HG03025 (cell line): ENCODE data around the gene P2RX1.
"Not testable (repeated sequence)": the region's sequence is repeated elsewhere in the genome, so short reads cannot be mapped to it uniquely, and the experiment has no call there.

Experiments used
- ATAC-seq: cut with Tn5 transposase; IDR thresholded peaks from one replicate; pipeline ENCODE4 v1.9.1; 2021; ENCODE audit warnings: mild to moderate bottlenecking, moderate library complexity; ENCODE audit not compliant: unreplicated experiment, low FRiP score

P2RX1 gene

DNA sequence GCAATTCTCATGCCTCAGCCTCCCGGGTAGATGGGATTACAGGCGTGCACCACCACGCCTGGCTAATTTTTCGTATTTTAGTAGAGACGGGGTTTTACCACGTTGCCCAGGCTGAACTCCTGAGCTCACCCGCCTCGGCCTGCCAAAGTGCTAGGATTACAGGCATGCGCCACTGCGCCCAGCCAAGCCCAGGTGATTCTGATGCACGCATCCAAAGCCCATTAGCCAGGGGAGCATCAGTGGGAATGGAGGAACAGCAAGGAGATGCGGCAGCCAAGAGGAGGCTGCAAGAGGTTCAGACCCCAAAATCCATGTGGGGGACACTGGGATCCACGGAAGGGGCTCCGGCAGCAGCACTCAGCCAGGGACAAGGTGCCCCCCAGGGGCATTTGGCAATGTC is 35.9 kb upstream of the P2RX1 start:
- ATAC-seq = no peak

DNA sequence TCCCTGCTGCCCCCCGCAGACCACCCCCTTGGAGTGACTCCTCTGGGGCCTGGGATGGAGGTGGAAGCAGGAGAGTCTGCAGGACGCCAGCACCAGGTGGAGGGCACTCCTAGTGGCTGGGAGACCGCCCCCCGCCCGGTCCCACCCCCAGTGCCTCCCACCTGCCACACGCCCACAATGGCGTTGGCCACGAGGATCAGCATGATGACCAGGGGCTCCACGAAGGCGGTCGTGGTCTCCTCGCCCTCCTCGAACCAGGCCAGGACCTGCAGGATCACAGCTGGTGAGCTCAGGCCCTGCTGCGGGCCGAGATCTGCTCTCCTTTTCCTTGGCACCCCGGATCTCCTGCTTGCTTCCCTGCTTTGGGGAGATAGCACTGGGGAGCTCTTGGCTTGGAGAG is 35.2 kb upstream of the P2RX1 start:
- ATAC-seq = no peak

DNA sequence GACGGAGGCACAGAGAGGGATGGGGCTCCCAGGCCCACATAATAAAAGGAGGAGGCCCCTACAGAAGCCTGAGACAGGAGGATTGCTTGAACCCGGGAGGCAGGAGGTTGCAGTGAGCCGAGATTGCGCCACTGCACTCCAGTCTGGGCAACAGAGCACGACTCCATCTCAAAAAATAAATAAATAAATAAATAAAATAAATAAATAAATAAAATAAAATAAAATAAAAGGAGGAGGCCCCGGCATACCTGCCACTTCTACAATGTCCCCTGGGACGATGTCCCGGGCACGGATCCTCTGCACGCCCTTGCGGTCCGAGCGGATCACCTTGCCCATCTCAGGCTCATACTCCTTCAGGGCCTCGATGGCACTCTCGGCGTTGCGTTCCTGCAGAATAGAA is 34.7 kb upstream of the P2RX1 start:
- ATAC-seq = no peak

DNA sequence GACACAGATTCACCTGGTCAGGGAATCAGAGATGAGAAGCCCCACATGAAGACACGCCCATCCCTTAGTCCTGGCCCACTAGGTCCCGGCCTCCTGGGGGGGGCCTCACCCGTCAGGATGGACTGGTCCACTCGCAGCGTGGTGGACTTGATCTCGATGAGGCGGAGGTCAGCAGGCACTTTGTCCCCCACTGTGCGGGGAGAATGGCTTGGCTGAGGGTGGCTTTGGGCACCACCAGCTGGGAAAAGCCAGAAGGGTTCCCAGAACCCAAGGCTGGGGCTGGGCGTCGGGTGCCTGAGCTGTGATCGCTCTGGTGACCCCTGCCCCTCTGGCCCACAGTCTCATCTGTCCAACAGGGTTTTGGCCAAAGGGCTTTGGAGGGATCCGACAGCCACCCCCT is 34.3 kb upstream of the P2RX1 start:
- no peak for ATAC-seq

DNA sequence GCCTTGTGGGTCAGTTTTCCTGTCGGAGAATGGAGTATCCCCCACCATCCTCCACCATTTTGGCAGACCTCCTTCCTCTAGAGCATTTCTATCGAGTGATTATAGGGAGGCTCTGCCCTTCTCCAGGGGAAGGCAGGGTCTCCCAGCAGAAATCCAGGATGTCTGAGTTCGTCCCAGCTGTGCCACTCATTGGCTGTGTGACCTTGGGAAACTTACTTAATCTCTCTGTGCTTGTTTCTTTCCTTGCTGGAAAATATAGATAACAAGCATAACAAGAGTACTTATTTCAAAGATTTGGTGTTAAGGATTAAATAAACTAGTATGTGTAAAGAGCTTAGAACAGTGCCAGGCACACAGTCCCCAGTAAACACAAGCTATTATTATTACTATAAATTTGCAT is 33.2 kb upstream of the P2RX1 start:
- ATAC-seq = no peak

DNA sequence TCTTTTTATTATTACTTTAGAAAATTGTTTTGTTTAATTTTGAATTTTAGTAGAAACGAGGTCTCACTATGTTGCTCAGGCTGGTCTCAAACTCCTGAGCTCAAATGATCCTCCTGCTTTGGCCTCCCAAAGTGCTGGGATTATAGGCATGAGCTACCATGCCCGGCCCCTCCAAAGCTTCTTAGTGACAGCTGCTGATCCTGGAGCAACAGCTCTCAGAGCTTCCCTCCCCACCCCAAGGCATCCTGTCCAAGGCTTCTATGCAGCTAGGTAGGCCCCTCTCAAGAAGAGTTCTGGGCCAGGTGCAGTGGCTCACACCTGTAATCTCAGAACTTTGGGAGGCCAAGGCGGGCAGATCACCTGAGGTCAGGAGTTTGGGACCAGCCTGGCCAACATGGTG is 32.3 kb upstream of the P2RX1 start:
- ATAC-seq = not testable (repeated sequence)

DNA sequence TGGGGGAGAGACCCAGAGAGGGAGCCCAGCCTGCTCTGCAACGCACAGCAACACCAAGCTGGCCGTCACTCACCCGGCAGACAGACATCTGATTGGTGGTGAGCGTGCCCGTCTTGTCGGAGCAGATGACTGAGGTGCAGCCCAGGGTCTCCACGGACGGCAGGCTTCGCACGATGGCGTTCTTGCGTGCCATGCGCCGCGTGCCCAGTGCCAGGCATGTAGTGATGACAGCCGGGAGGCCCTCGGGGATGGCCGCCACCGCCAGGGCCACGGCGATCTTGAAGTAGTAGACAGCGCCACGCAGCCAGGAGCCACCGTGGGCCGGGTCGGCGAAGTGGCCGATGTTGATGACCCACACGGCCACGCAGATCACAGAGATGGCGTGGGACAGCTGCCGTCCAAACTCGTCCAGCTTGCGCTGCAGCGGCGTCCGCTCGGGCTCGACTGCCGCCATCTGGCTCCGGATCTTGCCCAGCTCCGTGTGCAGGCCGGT is 31.1 kb upstream of the P2RX1 start:
- ATAC-seq = no peak

DNA sequence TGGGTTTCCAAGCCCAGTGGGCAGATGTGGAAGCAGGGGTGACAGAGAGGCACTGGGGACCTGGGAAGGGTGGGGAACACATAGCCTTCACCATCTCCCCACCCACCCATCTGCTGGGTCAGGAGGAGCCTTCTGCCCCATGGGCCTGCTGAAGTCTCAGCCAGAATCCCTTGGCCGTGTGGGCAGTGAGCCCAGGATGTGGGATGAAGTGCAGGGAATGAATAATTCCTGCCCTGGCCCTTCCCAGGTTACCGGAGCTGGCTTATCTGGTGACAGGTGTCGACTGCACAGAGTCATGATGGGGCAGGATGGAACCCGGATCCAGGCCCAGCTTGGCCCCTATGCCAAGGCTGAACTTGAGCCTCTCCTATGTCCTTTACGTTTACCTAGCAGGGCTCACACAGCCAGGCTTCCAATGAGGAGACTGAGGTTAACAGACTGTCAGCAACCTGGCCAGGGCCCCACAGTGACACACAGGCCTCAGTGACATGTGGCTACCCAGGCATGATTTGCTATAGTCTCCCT is 30.5 kb upstream of the P2RX1 start:
- no peak for ATAC-seq

DNA sequence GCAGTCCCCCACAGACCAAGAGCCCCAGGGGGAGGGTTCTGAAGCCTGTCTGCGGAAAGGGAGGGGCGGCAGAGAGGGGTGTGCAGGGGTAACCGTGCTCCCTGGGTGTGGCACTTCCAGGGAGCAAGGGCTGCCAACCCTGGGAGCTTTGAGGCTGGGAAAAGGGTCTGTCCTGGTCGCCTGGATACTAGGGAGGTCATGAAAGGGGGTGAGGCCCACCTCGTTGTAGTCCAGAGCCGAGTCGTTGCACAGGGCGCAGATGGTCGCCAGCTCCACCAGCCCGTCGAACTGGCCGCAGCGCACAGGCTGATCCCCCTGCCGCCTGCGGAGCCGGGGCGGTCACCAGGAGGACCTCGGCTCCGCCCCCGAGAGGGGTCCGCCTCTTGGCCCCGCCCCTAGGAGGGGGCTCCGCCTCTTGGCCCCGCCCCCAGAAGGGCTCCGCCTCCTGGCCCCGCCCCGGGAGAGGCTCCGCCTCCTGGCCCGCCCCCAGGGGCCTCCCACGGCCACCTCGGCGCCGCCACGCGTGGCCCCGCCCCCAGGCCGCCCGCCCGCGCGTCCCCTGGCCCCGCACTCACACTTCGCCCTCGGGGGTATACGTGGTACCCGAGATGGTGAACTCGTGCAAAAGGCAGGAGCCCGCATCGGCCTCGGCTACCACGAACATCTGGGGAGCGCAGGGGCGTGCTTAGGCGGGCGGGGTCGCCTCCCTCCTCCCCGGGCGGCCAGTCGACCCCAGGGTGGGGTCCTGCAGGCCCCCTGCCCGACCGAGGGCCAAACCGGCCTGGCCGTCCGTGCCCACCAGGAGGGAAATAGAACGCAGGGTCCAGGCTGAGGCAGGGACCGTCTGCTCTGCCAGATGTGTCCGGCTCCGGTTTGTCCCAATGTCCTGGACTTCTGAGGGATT is 28.5 kb upstream of the P2RX1 start:
- no peak for ATAC-seq

DNA sequence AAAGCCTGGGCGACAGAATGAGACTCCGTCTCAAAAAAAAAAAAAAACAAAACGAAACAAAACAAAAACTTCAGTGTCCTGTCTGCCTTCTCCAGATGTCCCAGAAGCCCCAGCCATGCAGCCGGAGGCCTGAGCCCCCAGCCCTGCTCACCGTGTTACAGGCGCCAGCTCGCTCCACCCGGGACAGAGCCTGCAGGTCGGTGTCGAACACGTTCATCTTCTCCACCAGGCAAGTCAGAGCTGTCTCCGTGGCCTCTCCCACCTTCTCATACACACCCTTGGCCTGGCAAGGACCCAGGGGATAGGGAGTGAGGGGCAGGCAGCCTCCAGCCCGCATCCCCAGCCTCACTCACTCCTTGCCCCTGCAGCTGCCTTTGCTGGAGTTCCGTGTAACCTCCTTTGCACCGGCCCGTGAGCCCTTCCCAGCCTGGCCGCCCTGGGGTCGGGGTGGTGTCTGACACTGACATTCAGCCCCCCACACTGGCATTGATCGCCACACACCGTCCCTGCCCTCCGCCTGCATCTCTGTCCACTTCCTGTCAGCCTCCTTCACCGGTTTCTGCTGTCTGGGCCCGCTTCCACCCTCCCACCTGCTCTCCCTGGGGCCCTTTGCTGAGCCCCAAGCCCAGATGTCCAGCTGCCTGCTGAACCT is 27.1 kb upstream of the P2RX1 start:
- no peak for ATAC-seq

DNA sequence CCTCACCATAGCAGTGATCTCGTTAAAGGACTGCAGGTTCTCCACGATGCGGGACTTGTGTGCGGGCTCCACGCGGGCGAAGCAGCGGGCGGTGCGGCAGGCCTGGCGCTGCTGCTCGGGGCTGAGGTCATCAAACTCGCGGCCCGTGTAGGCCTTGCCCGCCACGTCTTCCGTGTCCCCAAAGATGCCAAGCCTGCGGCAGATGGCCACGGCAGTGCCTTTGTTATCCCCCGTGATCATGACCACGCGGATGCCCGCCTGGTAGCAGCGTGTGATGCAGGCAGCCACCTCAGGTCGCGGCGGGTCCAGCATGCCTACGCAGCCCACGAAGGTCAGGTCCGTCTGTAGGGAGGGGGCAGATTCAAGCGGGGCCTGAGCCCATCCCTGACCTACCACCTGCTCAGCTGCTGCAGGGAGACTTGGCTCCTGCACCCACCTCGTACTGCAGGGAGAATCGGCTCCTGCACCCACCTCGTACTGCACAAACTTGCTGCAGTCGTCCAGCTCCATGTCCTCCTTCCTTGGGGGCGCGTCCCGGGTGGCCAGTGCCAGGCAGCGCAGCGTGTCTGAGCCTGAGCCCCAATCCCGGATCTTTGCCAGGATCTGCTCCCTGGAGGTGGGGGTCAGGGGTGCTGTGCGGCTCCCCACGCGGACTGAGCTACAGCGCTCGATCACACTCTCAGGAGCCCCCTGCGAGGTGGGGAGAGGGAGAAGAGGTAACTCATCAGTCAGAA is 24.9 kb upstream of the P2RX1 start:
- ATAC-seq = no peak

DNA sequence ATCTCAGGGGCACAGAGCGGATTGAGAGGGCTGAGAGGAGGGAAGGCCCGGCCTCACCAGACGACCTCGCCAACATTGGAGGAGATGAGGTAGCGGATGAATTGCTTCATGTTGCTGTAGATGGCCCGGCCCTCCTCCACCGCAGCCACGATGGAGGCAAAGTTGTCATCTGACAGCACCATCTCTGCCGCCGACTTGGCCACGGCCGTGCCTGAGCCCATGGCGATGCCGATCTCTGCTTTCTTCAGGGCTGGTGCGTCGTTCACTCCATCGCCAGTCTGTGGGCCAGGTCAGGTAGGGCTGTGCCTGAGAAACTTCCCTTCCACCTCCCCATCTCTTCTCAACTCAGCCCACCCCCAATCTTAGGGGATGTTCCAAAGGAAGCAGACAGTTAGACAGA is 21.1 kb upstream of the P2RX1 start:
- ATAC-seq = no peak

DNA sequence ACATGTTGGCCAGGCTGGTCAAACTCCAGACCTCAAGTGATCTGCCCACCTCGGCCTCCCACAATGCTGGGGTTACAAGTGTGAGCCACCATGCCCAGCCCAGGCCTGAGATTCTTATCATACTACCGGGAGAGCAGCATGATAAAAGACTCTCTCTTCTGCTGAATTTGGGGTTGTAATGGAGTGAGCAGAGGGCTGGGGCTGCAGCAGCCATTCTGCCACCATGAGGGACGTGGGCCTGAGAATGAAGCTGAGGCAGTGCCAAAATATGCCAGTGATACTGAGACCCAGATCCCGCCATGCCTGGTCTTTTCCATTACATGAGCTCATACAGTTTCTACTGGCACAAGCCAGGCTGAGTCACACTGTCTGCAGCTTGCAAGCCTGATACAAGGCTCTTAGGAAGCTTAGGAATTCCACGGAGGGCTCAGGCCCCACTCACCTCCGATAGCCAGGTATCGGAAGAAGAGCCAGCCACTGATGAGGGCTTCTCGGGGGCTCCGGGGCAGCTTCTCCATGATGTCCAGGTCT is 19.6 kb upstream of the P2RX1 start:
- no peak for ATAC-seq

DNA sequence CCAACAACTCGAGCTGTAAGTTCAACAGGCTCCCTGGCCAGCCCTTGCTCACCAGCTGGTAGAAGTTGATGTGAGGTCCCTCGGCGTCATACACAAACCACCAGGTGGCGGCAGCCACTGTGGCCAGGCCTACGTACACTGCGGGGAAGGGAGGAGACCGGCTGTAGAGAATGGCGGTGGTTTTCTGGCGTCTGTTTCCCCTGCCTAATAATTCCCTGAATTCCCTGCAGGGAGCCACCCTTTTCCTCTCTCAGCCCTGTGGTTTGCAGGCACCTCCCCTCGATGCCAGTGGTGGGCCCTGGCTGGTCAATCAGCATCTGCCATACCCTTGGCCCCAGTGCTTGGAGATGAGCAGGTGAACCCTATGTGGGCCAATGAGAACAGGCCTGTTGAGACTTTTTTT is 18.9 kb upstream of the P2RX1 start:
- no peak for ATAC-seq

DNA sequence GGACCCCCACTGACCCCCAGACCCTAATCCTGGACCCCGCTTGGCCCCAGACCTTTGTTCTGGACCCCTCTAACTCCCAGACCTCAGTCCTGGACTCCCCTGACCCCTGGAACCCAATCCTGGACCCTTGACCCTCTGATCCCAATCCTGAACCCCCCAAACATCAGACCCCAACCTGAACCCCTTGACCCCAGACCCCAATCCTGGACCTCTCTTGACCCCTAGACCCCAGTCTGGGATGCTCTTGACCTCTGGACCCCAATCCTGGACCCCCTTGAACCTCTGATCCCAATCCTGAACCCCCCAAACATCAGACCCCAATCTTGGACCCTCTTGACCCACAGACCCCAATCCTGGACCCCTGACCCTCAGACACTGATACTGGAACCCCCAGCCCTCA is 13.5 kb upstream of the P2RX1 start:
- no peak for ATAC-seq

DNA sequence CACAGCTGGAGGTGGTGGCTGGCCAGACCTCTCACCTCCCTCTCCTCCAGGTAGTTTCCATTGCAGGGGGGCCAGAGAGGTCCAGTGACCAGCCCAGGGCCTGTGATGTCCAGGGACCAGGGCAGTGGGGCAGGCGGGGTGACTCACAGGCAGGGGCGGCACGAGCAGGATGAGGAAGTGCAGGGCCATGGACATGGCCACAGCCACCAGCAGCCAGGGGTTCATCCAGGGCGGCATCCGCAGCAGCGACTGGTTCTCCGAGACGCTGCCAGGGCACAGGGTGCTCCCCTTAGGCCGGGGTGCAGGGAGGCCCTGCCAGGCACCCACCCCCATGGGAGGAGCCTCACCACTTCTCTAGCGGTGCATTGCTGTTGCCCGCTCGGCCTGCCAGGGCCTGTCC is 12.9 kb upstream of the P2RX1 start:
- no peak for ATAC-seq

DNA sequence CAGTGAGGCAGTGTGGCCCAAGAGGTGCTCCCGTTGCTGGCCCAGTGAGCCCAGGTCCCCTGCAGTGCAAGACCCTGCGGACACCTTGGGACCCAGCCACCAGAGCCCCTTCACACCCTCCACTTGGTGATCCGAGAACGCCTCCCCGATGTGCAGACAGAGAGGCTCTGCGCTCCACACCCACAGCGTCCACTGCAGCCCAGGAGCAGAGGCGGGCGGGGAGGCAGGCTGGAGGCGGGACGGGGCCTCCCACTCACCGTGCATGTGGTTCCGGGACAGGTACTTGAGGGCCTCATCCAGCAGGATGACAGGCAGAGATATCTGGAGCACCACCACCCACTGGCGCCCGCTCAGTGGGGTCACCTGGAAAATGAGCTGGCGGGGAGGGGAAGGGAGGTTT is 12.1 kb upstream of the P2RX1 start:
- no peak for ATAC-seq

DNA sequence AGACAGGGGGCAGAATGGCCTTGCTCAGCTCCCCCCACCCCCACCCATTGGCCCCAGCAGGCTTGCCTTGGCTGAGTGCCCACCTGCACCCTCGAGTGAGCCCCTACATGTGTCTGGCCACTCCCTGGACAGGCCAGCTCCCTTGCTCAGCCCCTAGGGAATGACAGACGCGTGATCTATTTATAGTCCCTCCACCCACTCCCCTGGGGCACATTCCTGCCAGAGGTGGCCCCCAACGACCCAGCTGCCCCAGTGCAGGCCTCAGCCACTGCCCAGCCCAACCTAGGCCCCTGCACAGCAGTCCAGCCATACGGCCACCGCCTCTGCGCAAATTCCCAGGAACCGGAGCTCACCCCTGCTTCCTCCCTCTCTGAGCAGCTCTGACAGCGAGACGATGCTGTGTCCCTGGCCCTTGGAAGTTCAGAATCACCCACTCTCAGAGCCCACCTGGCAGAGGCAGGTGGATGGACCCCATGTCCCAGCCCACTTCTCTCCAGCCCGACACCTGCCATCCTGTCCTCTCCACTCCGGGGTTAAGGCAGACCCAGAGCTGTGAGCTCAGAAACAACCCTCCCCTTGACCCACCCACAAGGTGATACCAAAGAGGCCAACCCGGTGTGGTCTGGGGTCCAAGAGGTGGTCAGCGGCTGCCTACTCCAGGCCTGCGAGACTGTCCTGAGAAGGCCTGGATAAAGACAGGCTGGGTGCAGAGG is 11.5 kb upstream of the P2RX1 start:
- no peak for ATAC-seq

DNA sequence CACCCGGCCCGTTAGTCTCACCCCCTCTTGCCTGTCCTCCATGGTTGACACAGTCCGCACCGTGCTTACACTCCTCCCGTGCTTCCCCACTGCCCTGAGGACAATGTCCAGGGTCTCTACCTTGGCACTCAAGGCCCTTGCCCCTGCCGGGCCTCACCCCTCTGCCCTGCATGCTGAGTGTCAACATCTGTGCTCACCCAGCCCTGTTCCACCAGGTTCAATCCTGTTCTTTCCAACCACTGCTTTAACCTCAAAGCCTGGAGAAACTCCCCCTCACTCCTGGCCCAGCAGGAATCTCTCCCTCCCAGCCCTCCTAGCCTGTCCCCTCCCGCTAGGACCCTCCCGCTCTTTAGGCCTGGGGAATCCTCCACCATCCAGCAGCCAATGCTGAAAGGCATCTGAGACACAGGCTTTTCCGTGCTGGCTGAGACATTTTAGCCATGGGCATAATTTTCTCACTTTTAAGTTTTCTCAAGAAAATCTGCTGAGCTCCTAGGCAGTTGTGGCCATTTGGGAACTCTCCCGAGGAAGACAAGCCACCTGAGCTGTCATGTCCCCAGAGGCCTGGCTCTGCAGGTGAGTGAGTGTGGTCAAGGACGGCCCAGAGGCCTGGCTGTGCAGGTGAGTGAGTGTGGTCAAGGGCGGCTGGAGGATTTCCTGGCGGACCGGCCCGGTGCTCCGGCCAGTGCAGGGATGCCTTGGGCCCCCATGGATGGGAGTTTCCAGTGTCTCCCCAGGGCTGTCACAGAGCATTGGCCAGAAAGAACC is 10.8 kb upstream of the P2RX1 start:
- no peak for ATAC-seq
